HTERT RPE-1 (cell line): Measurements from ENCODE around the gene PTPN1.

Source experiments
- in situ Hi-C: fragments of 300-500 bp; cut with MboI; formaldehyde crosslinking; loops from 4 replicates; pipeline ENCODE4 v1.14.3; 2020; ENCODE audit warnings: low sequenced_read_pairs

PTPN1 gene

GRCh38 chr20:50628853-50629669 is 118.9 kb downstream of the PTPN1 start:
- in situ Hi-C loops, result no loop called here

- in situ Hi-C loops, result no loop called here
Measured at GRCh38 chr20:50629670-50630045, 119.5 kb downstream of the PTPN1 start.

GRCh38 chr20:50630578-50631263 is 120.5 kb downstream of the PTPN1 start:
- in situ Hi-C loops, result no loop called here

- in situ Hi-C loops, result no loop called here
Measured at GRCh38 chr20:50632236-50632635, 122.1 kb downstream of the PTPN1 start.

GRCh38 chr20:50632701-50633100 is 122.5 kb downstream of the PTPN1 start:
- in situ Hi-C loops, result no loop called here

GRCh38 chr20:50633361-50633760 is 123.2 kb downstream of the PTPN1 start:
- in situ Hi-C loops, result no loop called here

GRCh38 chr20:50634191-50634590 is 124.0 kb downstream of the PTPN1 start:
- in situ Hi-C loops, result no loop called here
